ENCODE measurements around the gene CD82.

CD82 gene

GRCh38 chr11:44605068-44605708 lies 39.7 kb downstream of the CD82 start:
- DNase-seq, result no peak

- DNase-seq, result no peak
These were observed 40.5 kb downstream of the CD82 start for GRCh38 chr11:44605965-44606364.

GRCh38 chr11:44606472-44606871 lies 41.0 kb downstream of the CD82 start:
- DNase-seq, result no peak

- no peak for DNase-seq
These were observed 42.0 kb downstream of the CD82 start for GRCh38 chr11:44607319-44607962.

- DNase-seq, result no peak
These were observed 42.5 kb downstream of the CD82 start for GRCh38 chr11:44607987-44608386.

- no peak for DNase-seq
These were observed 43.2 kb downstream of the CD82 start for GRCh38 chr11:44608651-44608990.

GRCh38 chr11:44608991-44609782 lies 43.7 kb downstream of the CD82 start:
- DNase-seq, result peak; percentile 25

- DNase-seq, result no peak
These were observed 44.3 kb downstream of the CD82 start for GRCh38 chr11:44609783-44610155.

GRCh38 chr11:44610186-44610955 lies 44.9 kb downstream of the CD82 start:
- no peak for DNase-seq

GRCh38 chr11:44611088-44611487 lies 45.6 kb downstream of the CD82 start:
- DNase-seq, result no peak

- peak; percentile 59 for DNase-seq
These were observed 46.4 kb downstream of the CD82 start for GRCh38 chr11:44611687-44612434.

- DNase-seq, result no peak
These were observed 47.7 kb downstream of the CD82 start for GRCh38 chr11:44613153-44613552.

- DNase-seq, result no peak
These were observed 48.9 kb downstream of the CD82 start for GRCh38 chr11:44614281-44614775.

GRCh38 chr11:44615041-44615755 lies 49.7 kb downstream of the CD82 start:
- no peak for DNase-seq

GRCh38 chr11:44615913-44616791 lies 50.7 kb downstream of the CD82 start:
- no peak for DNase-seq

- DNase-seq, result no peak
These were observed 52.4 kb downstream of the CD82 start for GRCh38 chr11:44617671-44618461.

GRCh38 chr11:44618561-44619425 lies 53.3 kb downstream of the CD82 start:
- DNase-seq, result no peak

GRCh38 chr11:44620328-44620725 lies 54.9 kb downstream of the CD82 start:
- DNase-seq, result no peak

GRCh38 chr11:44621140-44621681 lies 55.7 kb downstream of the CD82 start:
- peak; percentile 62 for DNase-seq

All from stimulated activated CD4-positive, alpha-beta T cell treated with anti-CD3 and anti-CD28 coated beads, Interleukin-4, amount 100 ng/mL, for 1 hour (primary cell).